ENCODE measurements around the gene TPSB2.
"Not testable (repeated sequence)": the region's sequence is repeated elsewhere in the genome, so short reads cannot be mapped to it uniquely, and the experiment has no call there.

DNA sequence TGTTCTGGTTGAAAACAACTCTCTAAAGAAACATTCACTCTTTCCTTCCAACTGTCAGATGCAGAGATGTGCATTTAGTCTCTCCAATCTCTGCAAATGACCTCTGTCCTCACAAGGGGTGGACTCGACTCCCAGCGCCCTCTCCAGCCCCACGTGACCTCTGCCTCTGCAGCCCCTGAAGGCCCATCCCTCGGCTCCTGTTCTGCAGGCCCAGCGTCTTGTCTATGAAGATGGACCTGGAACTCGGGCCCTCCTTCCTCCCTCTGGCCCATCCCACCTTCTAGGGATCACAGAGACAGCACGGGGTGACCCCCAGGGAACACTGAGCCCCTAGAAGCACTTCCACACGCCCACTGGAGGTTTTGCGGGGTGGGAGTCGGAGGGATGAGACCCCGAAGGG lies 13.4 kb upstream of the TPSB2 start:
- not testable (repeated sequence) for TF ChIP-seq CTCF (IDR thresholded peaks at IDR 0.05; ENCODE audit: insufficient read depth, low read depth, low read length); EZH2 (IDR thresholded peaks at IDR 0.05; ENCODE audit: insufficient read depth, low read length)

Data from astrocyte (in vitro differentiated cells and primary cell).